ENCODE data around the gene N4BP3. TPM values are rescaled to one million over a fixed set of nuclear protein-coding genes. Genes with fewer than 3 reads are reported as not detected.

The N4BP3 gene
- total RNA-seq, 1 experiment from 2014 or later: 46.2 TPM

DNA sequence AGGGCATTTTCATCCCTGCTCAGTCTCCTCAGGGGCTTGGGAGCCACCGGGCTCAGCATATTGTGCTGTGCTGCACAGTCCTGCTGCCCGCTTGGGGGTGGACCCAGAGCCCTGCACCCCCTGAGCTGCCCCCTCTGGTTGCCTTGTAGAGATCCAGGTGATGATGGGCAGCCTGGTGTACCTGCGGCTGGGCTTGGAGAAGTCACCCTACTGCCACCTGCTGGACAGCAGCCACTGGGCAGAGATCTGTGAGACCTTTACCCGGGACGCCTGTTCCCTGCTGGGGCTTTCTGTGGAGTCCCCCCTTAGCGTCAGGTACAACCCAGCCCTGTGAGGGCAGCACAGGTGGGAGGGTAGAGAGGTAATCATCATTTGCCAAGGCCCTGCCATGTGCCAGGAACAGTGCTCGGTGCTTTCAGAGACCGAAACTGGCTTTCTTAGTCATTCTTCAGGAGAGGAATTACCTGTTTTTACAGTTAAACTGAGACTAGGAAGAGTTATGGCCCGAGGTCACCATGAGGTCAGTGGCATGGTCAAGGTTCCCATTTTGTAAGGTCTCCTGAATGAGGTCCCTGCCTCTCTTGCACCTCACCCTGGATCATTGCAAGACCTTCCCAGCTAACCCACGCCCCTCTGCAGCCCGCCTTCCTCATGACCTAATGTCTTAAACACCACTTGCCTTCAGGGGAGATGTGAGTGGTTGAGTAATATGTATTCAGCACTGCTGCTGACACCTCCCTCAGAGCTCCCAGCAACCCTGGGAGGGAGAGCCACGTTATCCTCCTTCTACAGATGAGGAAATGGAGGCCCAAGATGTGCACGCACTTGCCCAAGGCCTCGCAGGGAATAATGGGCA, 32.9 kb downstream of the N4BP3 start:
- TF ChIP-seq, protein P1, sequence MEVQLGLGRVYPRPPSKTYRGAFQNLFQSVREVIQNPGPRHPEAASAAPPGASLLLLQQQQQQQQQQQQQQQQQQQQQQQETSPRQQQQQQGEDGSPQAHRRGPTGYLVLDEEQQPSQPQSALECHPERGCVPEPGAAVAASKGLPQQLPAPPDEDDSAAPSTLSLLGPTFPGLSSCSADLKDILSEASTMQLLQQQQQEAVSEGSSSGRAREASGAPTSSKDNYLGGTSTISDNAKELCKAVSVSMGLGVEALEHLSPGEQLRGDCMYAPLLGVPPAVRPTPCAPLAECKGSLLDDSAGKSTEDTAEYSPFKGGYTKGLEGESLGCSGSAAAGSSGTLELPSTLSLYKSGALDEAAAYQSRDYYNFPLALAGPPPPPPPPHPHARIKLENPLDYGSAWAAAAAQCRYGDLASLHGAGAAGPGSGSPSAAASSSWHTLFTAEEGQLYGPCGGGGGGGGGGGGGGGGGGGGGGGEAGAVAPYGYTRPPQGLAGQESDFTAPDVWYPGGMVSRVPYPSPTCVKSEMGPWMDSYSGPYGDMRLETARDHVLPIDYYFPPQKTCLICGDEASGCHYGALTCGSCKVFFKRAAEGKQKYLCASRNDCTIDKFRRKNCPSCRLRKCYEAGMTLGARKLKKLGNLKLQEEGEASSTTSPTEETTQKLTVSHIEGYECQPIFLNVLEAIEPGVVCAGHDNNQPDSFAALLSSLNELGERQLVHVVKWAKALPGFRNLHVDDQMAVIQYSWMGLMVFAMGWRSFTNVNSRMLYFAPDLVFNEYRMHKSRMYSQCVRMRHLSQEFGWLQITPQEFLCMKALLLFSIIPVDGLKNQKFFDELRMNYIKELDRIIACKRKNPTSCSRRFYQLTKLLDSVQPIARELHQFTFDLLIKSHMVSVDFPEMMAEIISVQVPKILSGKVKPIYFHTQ (CRISPR knock-in tag; IDR thresholded peaks at IDR 0.05): 0 out of 2 replicates have a peak, but pooled peaks have one; percentile 30
- TF ChIP-seq SP1 (CRISPR knock-in tag; conservative IDR thresholded peaks at IDR 0.05): 0 out of 2 replicates have a peak, but pooled peaks have one; percentile 33
- TF ChIP-seq ETV6 (CRISPR knock-in tag; IDR thresholded peaks at IDR 0.05): no peak
- TF ChIP-seq, protein P2, sequence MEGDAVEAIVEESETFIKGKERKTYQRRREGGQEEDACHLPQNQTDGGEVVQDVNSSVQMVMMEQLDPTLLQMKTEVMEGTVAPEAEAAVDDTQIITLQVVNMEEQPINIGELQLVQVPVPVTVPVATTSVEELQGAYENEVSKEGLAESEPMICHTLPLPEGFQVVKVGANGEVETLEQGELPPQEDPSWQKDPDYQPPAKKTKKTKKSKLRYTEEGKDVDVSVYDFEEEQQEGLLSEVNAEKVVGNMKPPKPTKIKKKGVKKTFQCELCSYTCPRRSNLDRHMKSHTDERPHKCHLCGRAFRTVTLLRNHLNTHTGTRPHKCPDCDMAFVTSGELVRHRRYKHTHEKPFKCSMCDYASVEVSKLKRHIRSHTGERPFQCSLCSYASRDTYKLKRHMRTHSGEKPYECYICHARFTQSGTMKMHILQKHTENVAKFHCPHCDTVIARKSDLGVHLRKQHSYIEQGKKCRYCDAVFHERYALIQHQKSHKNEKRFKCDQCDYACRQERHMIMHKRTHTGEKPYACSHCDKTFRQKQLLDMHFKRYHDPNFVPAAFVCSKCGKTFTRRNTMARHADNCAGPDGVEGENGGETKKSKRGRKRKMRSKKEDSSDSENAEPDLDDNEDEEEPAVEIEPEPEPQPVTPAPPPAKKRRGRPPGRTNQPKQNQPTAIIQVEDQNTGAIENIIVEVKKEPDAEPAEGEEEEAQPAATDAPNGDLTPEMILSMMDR (IDR thresholded peaks at IDR 0.05): peak; percentile 64
- TF ChIP-seq, protein P3, sequence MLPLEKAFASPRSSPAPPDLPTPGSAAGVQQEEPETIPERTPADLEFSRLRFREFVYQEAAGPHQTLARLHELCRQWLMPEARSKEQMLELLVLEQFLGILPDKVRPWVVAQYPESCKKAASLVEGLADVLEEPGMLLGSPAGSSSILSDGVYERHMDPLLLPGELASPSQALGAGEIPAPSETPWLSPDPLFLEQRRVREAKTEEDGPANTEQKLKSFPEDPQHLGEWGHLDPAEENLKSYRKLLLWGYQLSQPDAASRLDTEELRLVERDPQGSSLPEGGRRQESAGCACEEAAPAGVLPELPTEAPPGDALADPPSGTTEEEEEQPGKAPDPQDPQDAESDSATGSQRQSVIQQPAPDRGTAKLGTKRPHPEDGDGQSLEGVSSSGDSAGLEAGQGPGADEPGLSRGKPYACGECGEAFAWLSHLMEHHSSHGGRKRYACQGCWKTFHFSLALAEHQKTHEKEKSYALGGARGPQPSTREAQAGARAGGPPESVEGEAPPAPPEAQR (CRISPR knock-in tag; IDR thresholded peaks at IDR 0.05): no peak
- no peak for TF ChIP-seq SOX15 (CRISPR knock-in tag; IDR thresholded peaks at IDR 0.05)
- TF ChIP-seq NR2C2 (CRISPR knock-in tag; IDR thresholded peaks at IDR 0.05): no peak
- TF ChIP-seq FOXK1 (CRISPR knock-in tag; IDR thresholded peaks at IDR 0.05): no peak
- no peak for TF ChIP-seq KAT7 (CRISPR knock-in tag; IDR thresholded peaks at IDR 0.05; ENCODE audit: borderline replicate concordance)
- peak; percentile 92 for DNase-seq (ENCODE audit: low spot score)
- Mint-ChIP-seq H3K9me3 (no peaks in the 10 kb centered on the region), H3K27ac (peak overlapping the region; percentile 94), H3K4me1 (peaks cover 5% of the 10 kb centered on the region), H3K4me3 (no peak overlapping the region), H3K27me3 (ENCODE audit: low read depth) (no peaks in the 10 kb centered on the region), H3K36me3 (peaks cover 85% of the 10 kb centered on the region)
- ATAC-seq: peak; percentile 86
- ChIA-PET CTCF (interaction anchor here (0.6 to 7.5 kb wide), 19 partner anchors 10 to 539 kb away, joined by 3 to 111 read pairs (median 5); no protein-coding TSS in a partner anchor), POLR2A (interaction anchor here (0.6 to 1.5 kb wide), 7 partner anchors 11 to 1855 kb away, joined by 3 to 5 read pairs (median 4); partner anchors contain the start of gene HNRNPAB)

DNA sequence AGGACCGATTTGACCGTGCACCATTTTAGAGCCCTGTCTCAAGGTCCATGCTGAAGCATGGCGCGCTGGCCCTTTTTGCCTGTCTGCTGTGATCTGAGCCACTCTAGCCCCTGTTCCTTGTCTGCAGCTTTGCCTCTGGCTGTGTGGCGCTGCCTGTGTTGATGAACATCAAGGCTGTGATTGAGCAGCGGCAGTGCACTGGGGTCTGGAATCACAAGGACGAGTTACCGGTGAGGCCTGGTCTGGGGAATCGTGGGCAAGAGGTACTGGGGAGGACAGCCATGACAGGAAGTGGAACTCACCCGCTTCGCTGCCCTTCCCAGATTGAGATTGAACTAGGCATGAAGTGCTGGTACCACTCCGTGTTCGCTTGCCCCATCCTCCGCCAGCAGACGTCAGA, 34.1 kb downstream of the N4BP3 start:
- H3K27me3 Mint-ChIP-seq (ENCODE audit: low read depth): no peaks in the 10 kb centered on the region
- POLR2A ChIA-PET: no interaction called here
- DNase-seq (ENCODE audit: low spot score) (no peak), ATAC-seq (no peak)
- H3K4me3 Mint-ChIP-seq: no peak overlapping the region
- H3K4me1 Mint-ChIP-seq: peaks cover 9% of the 10 kb centered on the region
- TF ChIP-seq SOX15 (CRISPR knock-in tag; IDR thresholded peaks at IDR 0.05): no peak
- H3K27ac Mint-ChIP-seq: no peak overlapping the region; the same call in 1 of the 2 replicates
- CTCF ChIA-PET: interaction anchor here (1.9 to 7.5 kb wide), 3 partner anchors 27 to 72 kb away, joined by 8 to 111 read pairs (median 24); no protein-coding TSS in a partner anchor
- H3K9me3 Mint-ChIP-seq: no peaks in the 10 kb centered on the region
- peaks cover 82% of the 10 kb centered on the region for H3K36me3 Mint-ChIP-seq

DNA sequence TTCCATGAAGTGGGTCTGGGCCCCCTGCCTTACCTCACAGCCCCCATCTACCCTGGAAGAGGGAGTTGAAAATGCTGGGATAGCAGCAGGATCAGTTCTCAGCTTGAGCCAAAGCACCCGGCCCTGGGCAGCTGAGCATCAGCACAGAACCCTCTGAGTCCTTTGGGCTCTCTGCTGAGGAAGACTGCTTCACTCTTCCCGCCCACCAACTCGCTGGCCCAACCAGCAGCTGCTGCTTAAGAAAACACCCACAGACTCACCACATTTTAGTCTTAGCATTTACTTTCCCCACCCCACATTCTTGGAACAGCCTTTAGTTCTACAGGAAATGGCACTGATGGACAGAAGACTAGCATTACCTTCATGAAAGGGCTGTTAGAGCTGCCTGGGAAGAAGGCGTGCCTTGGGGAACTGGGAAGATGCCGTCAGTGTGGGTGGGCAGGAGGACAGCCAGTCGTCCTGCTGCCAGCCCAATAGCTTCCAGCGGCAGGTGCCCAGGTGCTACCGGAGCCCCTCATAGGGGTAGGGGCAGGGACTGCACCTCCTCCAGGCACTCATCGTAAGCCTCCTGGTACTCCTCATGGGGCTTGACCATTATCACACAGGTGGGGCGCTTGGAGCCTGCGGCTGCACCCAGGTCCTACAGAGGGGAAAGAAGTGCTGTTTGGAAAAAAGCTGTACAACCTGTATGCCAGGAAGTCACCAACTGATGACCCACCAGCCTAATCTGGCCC, 36.0 kb downstream of the N4BP3 start:
- POLR2A ChIA-PET: interaction anchor here (0.6 to 2.1 kb wide), 8 partner anchors 12 to 414 kb away, joined by 3 to 5 read pairs (median 3); partner anchors contain the start of gene HNRNPAB
- Mint-ChIP-seq H3K9me3 (no peaks in the 10 kb centered on the region), H3K27ac (peak overlapping the region; percentile 76), H3K36me3 (peaks cover 65% of the 10 kb centered on the region), H3K4me3 (no peak overlapping the region), H3K4me1 (peaks cover 14% of the 10 kb centered on the region), H3K27me3 (ENCODE audit: low read depth) (no peaks in the 10 kb centered on the region)
- no peak for DNase-seq (ENCODE audit: low spot score)
- ATAC-seq: peak; percentile 11
- CTCF ChIA-PET: interaction anchor here (0.7 to 10.7 kb wide), 6 partner anchors 23 to 72 kb away, joined by 3 to 131 read pairs (median 7); no protein-coding TSS in a partner anchor
- TF ChIP-seq, protein P4, sequence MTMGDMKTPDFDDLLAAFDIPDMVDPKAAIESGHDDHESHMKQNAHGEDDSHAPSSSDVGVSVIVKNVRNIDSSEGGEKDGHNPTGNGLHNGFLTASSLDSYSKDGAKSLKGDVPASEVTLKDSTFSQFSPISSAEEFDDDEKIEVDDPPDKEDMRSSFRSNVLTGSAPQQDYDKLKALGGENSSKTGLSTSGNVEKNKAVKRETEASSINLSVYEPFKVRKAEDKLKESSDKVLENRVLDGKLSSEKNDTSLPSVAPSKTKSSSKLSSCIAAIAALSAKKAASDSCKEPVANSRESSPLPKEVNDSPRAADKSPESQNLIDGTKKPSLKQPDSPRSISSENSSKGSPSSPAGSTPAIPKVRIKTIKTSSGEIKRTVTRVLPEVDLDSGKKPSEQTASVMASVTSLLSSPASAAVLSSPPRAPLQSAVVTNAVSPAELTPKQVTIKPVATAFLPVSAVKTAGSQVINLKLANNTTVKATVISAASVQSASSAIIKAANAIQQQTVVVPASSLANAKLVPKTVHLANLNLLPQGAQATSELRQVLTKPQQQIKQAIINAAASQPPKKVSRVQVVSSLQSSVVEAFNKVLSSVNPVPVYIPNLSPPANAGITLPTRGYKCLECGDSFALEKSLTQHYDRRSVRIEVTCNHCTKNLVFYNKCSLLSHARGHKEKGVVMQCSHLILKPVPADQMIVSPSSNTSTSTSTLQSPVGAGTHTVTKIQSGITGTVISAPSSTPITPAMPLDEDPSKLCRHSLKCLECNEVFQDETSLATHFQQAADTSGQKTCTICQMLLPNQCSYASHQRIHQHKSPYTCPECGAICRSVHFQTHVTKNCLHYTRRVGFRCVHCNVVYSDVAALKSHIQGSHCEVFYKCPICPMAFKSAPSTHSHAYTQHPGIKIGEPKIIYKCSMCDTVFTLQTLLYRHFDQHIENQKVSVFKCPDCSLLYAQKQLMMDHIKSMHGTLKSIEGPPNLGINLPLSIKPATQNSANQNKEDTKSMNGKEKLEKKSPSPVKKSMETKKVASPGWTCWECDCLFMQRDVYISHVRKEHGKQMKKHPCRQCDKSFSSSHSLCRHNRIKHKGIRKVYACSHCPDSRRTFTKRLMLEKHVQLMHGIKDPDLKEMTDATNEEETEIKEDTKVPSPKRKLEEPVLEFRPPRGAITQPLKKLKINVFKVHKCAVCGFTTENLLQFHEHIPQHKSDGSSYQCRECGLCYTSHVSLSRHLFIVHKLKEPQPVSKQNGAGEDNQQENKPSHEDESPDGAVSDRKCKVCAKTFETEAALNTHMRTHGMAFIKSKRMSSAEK (CRISPR knock-in tag; IDR thresholded peaks at IDR 0.05; ENCODE audit: borderline replicate concordance): no peak
- TF ChIP-seq RELA (CRISPR knock-in tag; IDR thresholded peaks at IDR 0.05; ENCODE audit: borderline replicate concordance): no peak
- TF ChIP-seq, protein P5, sequence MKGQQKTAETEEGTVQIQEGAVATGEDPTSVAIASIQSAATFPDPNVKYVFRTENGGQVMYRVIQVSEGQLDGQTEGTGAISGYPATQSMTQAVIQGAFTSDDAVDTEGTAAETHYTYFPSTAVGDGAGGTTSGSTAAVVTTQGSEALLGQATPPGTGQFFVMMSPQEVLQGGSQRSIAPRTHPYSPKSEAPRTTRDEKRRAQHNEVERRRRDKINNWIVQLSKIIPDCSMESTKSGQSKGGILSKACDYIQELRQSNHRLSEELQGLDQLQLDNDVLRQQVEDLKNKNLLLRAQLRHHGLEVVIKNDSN (CRISPR knock-in tag; IDR thresholded peaks at IDR 0.05): 0 out of 2 replicates have a peak, but pooled peaks have one; percentile 17
- TF ChIP-seq, protein P6, sequence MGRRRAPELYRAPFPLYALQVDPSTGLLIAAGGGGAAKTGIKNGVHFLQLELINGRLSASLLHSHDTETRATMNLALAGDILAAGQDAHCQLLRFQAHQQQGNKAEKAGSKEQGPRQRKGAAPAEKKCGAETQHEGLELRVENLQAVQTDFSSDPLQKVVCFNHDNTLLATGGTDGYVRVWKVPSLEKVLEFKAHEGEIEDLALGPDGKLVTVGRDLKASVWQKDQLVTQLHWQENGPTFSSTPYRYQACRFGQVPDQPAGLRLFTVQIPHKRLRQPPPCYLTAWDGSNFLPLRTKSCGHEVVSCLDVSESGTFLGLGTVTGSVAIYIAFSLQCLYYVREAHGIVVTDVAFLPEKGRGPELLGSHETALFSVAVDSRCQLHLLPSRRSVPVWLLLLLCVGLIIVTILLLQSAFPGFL (CRISPR knock-in tag; IDR thresholded peaks at IDR 0.05; ENCODE audit: borderline replicate concordance): no peak

Measured in WTC11 (cell line).